Neural progenitor cell (in vitro differentiated cells): Measurements from ENCODE around the gene CAMK1D. TPM values are rescaled to one million over a fixed set of nuclear protein-coding genes. Genes with fewer than 3 reads are reported as not detected.
"Not testable (repeated sequence)": the region's sequence is repeated elsewhere in the genome, so short reads cannot be mapped to it uniquely, and the experiment has no call there.

Experiments used
- DNase-seq: peaks from one replicate; pipeline ENCODE4 v3.0.0-alpha.2; 2016; ENCODE audit warnings: low spot score
- H2AFZ ChIP-seq: fragments of 200-600 bp; sonication (generic); replicated peaks from 2 replicates; pipeline ENCODE4 v1.6.1; 2016; ENCODE audit warnings: antibody characterized with exemption
- H3F3A ChIP-seq: fragments of 200-600 bp; sonication (generic); 2 replicates; pipeline ENCODE4 v1.6.1; 2016; ENCODE audit warnings: antibody characterized with exemption, low read depth
- H3K27ac ChIP-seq: fragments of 200-600 bp; sonication (generic); 2 replicates; pipeline ENCODE4 v1.5.1; 2016; ENCODE audit warnings: mild to moderate bottlenecking
- H3K27me3 ChIP-seq: fragments of 200-600 bp; sonication (generic); 2 replicates; pipeline ENCODE4 v1.6.1; 2016; ENCODE audit warnings: mild to moderate bottlenecking, moderate library complexity
- H3K36me3 ChIP-seq: fragments of 200-600 bp; sonication (generic); 2 replicates; pipeline ENCODE4 v1.5.1; 2016
- H3K4me1 ChIP-seq: fragments of 200-600 bp; sonication (generic); 2 replicates; pipeline ENCODE4 v1.6.1; 2016; ENCODE audit warnings: mixed run types
- H3K4me2 ChIP-seq: fragments of 200-600 bp; sonication (generic); 2 replicates; pipeline ENCODE4 v1.6.1; 2016
- H3K4me3 ChIP-seq: fragments of 200-600 bp; sonication (generic); 2 replicates; pipeline ENCODE4 v1.5.1; 2016
- H3K79me2 ChIP-seq: fragments of 200-600 bp; sonication (generic); 2 replicates; pipeline ENCODE4 v1.6.1; 2016; ENCODE audit warnings: low read depth
- H3K9ac ChIP-seq: fragments of 200-600 bp; sonication (generic); 2 replicates; pipeline ENCODE4 v1.6.1; 2016
- H3K9me3 ChIP-seq: fragments of 200-600 bp; sonication (generic); 2 replicates; pipeline ENCODE4 v1.5.1; 2016; ENCODE audit warnings: low read depth
- H4K20me1 ChIP-seq: fragments of 200-600 bp; sonication (generic); 2 replicates; pipeline ENCODE4 v1.6.1; 2016; ENCODE audit warnings: low read depth
- H3K27ac Mint-ChIP-seq: 3 replicates; pipeline ENCODE4 v1.8.0; 2021; ENCODE audit warnings: mixed read lengths
- H3K27me3 Mint-ChIP-seq: 2 replicates; pipeline ENCODE4 v1.8.0; 2022; ENCODE audit warnings: low read depth, mild to moderate bottlenecking, inconsistent platforms, moderate library complexity, mixed read lengths; ENCODE audit not compliant: insufficient read depth
- H3K36me3 Mint-ChIP-seq: 3 replicates; pipeline ENCODE4 v1.8.0; 2021; ENCODE audit warnings: mixed read lengths
- H3K4me1 Mint-ChIP-seq: 3 replicates; pipeline ENCODE4 v1.8.0; 2021; ENCODE audit warnings: mixed read lengths
- H3K4me3 Mint-ChIP-seq: 3 replicates; pipeline ENCODE4 v1.8.0; 2021; ENCODE audit warnings: mild to moderate bottlenecking, moderate library complexity, mixed read lengths
- H3K9me3 Mint-ChIP-seq: 3 replicates; pipeline ENCODE4 v1.8.0; 2020; ENCODE audit warnings: mixed read lengths
- CTCF ChIP-seq: fragments of 200-600 bp; sonication (generic); IDR thresholded peaks from 2 replicates; pipeline ENCODE4 v1.5.1; 2017; ENCODE audit warnings: antibody characterized with exemption, mild to moderate bottlenecking
- EZH2 ChIP-seq: fragments of 200-600 bp; sonication (generic); IDR thresholded peaks from 2 replicates; pipeline ENCODE4 v1.6.1; 2017; ENCODE audit warnings: antibody characterized with exemption, mild to moderate bottlenecking, moderate library complexity
- EZH2phosphoT487 ChIP-seq: fragments of 200-600 bp; sonication (generic); IDR thresholded peaks from 2 replicates; pipeline ENCODE4 v1.6.1; 2017; ENCODE audit warnings: antibody characterized with exemption
- total RNA-seq: library from RNA; depleted of rRNA; stranded (reverse); fragments of >200 nt; gene quantifications from 2 replicates; pipeline ENCODE4 v1.2.3, GENCODE V29; 2015; ENCODE audit warnings: low replicate concordance

The CAMK1D gene
- total RNA-seq, 1 donor from 2014 or later = 7.6 TPM

DNA sequence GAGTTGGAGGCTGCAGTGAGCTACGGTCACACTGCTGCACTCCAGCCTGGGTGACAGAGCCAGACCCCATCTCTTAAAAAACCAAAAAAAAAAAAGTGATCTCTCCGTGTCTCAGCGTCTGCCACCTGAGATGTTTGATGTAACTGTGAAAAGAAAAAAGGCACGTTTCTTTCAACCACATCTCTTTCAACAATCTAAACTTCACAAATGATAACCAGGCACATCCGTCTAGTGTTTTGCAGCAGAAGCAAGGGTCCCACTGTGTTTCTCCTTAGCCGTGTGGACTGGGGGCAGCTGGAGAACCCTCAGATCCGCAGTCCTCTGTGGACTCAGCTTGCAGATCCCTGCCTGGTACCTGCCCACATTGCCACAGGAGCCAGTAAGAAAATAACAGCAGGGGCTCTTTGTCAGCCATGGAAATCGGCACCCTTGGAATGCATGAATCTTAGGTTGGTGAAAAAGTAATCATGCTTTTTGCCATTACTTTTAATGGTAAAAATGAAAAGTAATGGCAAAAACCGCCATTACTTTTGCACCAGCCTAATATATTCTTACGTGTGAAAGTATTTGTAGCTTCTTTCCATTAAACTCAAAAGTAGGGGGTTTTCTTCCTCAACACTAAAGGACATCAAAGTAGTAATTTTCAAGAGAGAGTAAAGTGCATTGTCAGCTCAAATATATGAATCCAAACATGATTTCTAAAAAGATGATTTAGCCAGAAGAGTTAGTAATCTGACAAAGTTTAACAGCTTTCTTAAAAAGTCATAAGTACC lies 375.6 kb downstream of the CAMK1D start:
- Histone ChIP-seq H3K79me2 (no peaks in the 10 kb centered on the region), H2AFZ (no peak overlapping the region), H3K9ac (no peak overlapping the region), H3F3A (no peaks in the 10 kb centered on the region), H3K4me3 (no peak overlapping the region), H3K36me3 (no peaks in the 10 kb centered on the region), H4K20me1 (no peaks in the 10 kb centered on the region), H3K4me1 (peaks cover 8% of the 10 kb centered on the region), H3K27me3 (no peaks in the 10 kb centered on the region), H3K9me3 (no peaks in the 10 kb centered on the region), H3K27ac (no peak overlapping the region), H3K4me2 (peak overlapping the region; percentile 27)
- peaks cover 27% of the 10 kb centered on the region for H3K4me1 Mint-ChIP-seq
- H3K36me3 Mint-ChIP-seq = no peaks in the 10 kb centered on the region
- no peak for TF ChIP-seq CTCF
- no peak for TF ChIP-seq EZH2
- peak overlapping the region; percentile 39 for H3K27ac Mint-ChIP-seq
- no peaks in the 10 kb centered on the region for H3K9me3 Mint-ChIP-seq
- no peak overlapping the region for H3K4me3 Mint-ChIP-seq
- H3K27me3 Mint-ChIP-seq = peaks cover 2% of the 10 kb centered on the region
- DNase-seq = peak; percentile 30

DNA sequence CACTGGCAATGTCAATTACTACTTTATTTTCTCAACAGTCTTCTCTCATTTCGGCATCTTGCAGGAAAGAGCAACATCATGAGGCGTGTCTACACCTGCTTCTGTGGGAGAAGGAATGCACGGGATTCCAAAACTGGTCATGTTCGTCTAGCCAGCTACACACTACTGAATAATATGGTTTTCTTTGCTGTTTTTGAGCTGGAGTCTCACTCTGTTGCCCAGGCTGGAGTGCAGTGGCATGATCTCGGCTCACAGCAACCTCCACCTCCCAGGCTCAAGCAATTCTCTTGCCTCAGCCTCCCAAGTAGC lies 376.2 kb downstream of the CAMK1D start:
- not testable (repeated sequence) for H3K27ac ChIP-seq, H3K36me3 Mint-ChIP-seq, H3K79me2 ChIP-seq, H3K9ac ChIP-seq, H3K9me3 ChIP-seq, H3K36me3 ChIP-seq, H3K4me2 ChIP-seq, H3K27ac Mint-ChIP-seq, H3K4me3 ChIP-seq, H3K4me3 Mint-ChIP-seq, DNase-seq, H3F3A ChIP-seq, H2AFZ ChIP-seq, H3K27me3 Mint-ChIP-seq, H3K9me3 Mint-ChIP-seq, H3K4me1 ChIP-seq, H3K27me3 ChIP-seq, H4K20me1 ChIP-seq
- peaks cover 27% of the 10 kb centered on the region for H3K4me1 Mint-ChIP-seq

GRCh38 chr10:12726971-12727831 lies 377.9 kb downstream of the CAMK1D start:
- no peak for TF ChIP-seq EZH2phosphoT487
- no peak for TF ChIP-seq EZH2
- no peak for TF ChIP-seq CTCF
- H3K4me3 ChIP-seq = no peak overlapping the region
- DNase-seq = no peak
- no peaks in the 10 kb centered on the region for H3K9me3 ChIP-seq
- no peak overlapping the region for H3K27ac ChIP-seq
- Mint-ChIP-seq H3K27ac (no peak overlapping the region), H3K36me3 (no peaks in the 10 kb centered on the region), H3K4me1 (peaks cover 27% of the 10 kb centered on the region), H3K27me3 (peaks cover 2% of the 10 kb centered on the region), H3K4me3 (no peak overlapping the region), H3K9me3 (no peaks in the 10 kb centered on the region)
- H3K27me3 ChIP-seq = no peaks in the 10 kb centered on the region
- no peaks in the 10 kb centered on the region for H3K79me2 ChIP-seq
- H3F3A ChIP-seq = no peaks in the 10 kb centered on the region
- no peak overlapping the region for H2AFZ ChIP-seq
- no peaks in the 10 kb centered on the region for H3K36me3 ChIP-seq
- H3K4me1 ChIP-seq = peaks cover 8% of the 10 kb centered on the region
- no peaks in the 10 kb centered on the region for H4K20me1 ChIP-seq
- H3K9ac ChIP-seq = no peak overlapping the region
- no peak overlapping the region for H3K4me2 ChIP-seq

- Histone ChIP-seq H3K4me3 (no peak overlapping the region), H4K20me1 (no peaks in the 10 kb centered on the region), H3K27me3 (no peaks in the 10 kb centered on the region), H3K36me3 (no peaks in the 10 kb centered on the region), H3K4me2 (no peak overlapping the region), H2AFZ (no peak overlapping the region), H3K4me1 (peaks cover 8% of the 10 kb centered on the region), H3K27ac (no peak overlapping the region), H3K9ac (no peak overlapping the region), H3K79me2 (no peaks in the 10 kb centered on the region), H3K9me3 (no peaks in the 10 kb centered on the region), H3F3A (no peaks in the 10 kb centered on the region)
- Mint-ChIP-seq H3K4me3 (no peak overlapping the region), H3K27ac (no peak overlapping the region), H3K36me3 (no peaks in the 10 kb centered on the region), H3K4me1 (peaks cover 27% of the 10 kb centered on the region), H3K9me3 (peaks cover 2% of the 10 kb centered on the region), H3K27me3 (peaks cover 2% of the 10 kb centered on the region)
- no peak for DNase-seq
- TF ChIP-seq EZH2 = no peak
- TF ChIP-seq CTCF = no peak
- TF ChIP-seq EZH2phosphoT487 = no peak
These were observed 378.5 kb downstream of the CAMK1D start for GRCh38 chr10:12727832-12728215.
